Stomach (tissue), 9 donors: ENCODE measurements around the gene S100A2. TPM values are rescaled to one million over a fixed set of nuclear protein-coding genes. Genes with fewer than 3 reads are reported as not detected.
"Not testable (repeated sequence)": the region's sequence is repeated elsewhere in the genome, so short reads cannot be mapped to it uniquely, and the experiment has no call there.

ENCODE experiments used
- DNase-seq, 2 donors: peaks; one replicate each; pipeline versions ENCODE4 v3.0.0 to v3.0.0-alpha.2; 2013 to 2019
- H3K27ac ChIP-seq, 5 donors: fragments of 200-600 bp in 4 of 5; sonication (generic) in 4 of 5; one replicate each; pipeline ENCODE4 v1.5.1; 2013 to 2019; ENCODE audit warnings: mild to moderate bottlenecking in 1 of 5, moderate library complexity in 1 of 5
- H3K27me3 ChIP-seq, 3 donors: fragments of 200-600 bp; sonication (generic); one replicate each; pipeline ENCODE4 v1.5.1; 2017 to 2019; ENCODE audit warnings: mixed run types in 1 of 3
- H3K36me3 ChIP-seq, 4 donors: fragments of 200-600 bp; sonication (generic); 1 replicate in 3 of 4; 2 replicates in 1 of 4; pipeline ENCODE4 v1.5.1; 2016 to 2019
- H3K4me1 ChIP-seq, 4 donors: fragments of 200-600 bp; sonication (generic); one replicate each; pipeline ENCODE4 v1.5.1; 2016 to 2019
- H3K4me3 ChIP-seq, 4 donors: fragments of 200-600 bp; sonication (generic) in 3 of 4; one replicate each; pipeline ENCODE4 v1.5.1; 2016 to 2019; ENCODE audit warnings: mild to moderate bottlenecking in 1 of 4
- H3K9me3 ChIP-seq, 4 donors: fragments of 200-600 bp; sonication (generic); one replicate each; pipeline ENCODE4 v1.5.1; 2016 to 2019
- EP300 ChIP-seq: sonication (generic); formaldehyde crosslinking; IDR thresholded peaks from one replicate; pipeline ENCODE4 v1.6.1; 2017; ENCODE audit warnings: antibody characterized with exemption
- POLR2A ChIP-seq, 4 donors: fragments of 450-650 bp; IDR thresholded peaks; one replicate each; pipeline ENCODE4 v1.6.1; 2016; ENCODE audit warnings: antibody characterized with exemption in 4 of 4, control low read depth in 2 of 4, mild to moderate bottlenecking in 1 of 4, moderate library complexity in 1 of 4
- POLR2AphosphoS5 ChIP-seq, 3 donors: sonication (generic); formaldehyde crosslinking; IDR thresholded peaks; one replicate each; pipeline ENCODE4 v1.6.1; 2016; ENCODE audit warnings: antibody characterized with exemption in 3 of 3
- WGBS, 5 donors: extraction: QIAGEN DNeasy Blood & Tissue Kit in 3 of 5; methylation state at CpG; one replicate each; pipeline versions ENCODE4 v1.1.5 to v1.1.7; 2013 to 2018; 5-methylcytosine and 5-hydroxymethylcytosine counted together
- intact Hi-C: fragments of 100-400 bp; cut with DNase I; formaldehyde crosslinking; loops from one replicate; pipeline ENCODE4 v1.15.1; 2023; ENCODE audit warnings: low total_unique reads
- polyA plus RNA-seq, 3 donors: library from polyadenylated mRNA; stranded (reverse); fragments of 200-250 nt; gene quantifications; one replicate each; pipeline ENCODE4 v1.2.3, GENCODE V29; 2013
- total RNA-seq, 5 donors: library from RNA; depleted of rRNA; stranded (reverse); fragments of >200 nt; gene quantifications; one replicate each; pipeline versions ENCODE4 v1.1.0 to v1.2.3, GENCODE V29; 2014 to 2016
- TF ChIP-seq, protein P1 (sequence below), 7 experiments: fragments of 450-650 bp in 4 of 7; fragments of 200-600 bp in 3 of 7; sonication (generic) in 3 of 7; IDR thresholded peaks; one replicate each; pipeline ENCODE4 v1.5.1; 2016 to 2019; ENCODE audit warnings: antibody characterized with exemption in 7 of 7, control low read depth in 2 of 7, mild to moderate bottlenecking in 1 of 7
- donor health status: healthy with polysubstance abuse.
- donor health status: Bipolar disorder and iron deficiency.
- donor health status: healthy.

S100A2 gene
- total and polyA plus RNA-seq, 8 donors: 2.2 to 1,809 (median 8.3) TPM; not detected in 3

DNA sequence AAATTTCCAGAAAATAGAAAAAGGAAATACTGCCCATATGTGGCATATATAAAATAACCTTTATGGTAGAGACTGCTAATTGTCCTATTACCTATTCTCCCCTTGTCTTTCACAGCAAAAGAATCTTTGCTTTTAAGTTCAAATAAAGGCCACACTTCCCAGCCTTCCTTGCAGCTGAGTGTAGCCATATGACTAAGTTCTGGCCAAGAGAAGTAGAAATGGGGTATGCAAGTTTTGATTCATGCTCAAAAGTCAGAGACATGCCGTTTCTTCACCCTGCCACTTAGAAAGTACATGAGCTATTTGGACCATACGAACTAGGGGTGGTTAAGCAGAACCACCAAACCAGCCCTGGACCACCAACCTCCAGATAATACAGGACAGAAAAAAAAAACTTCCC lies 18.3 kb upstream of the S100A2 start:
- Histone ChIP-seq H3K4me3 (no peak overlapping the region), H3K4me1 (no peaks in the 10 kb centered on the region), H3K27ac (no peak overlapping the region), H3K9me3 (no peaks in the 10 kb centered on the region), H3K27me3 (no peaks in the 10 kb centered on the region), H3K36me3 (no peaks in the 10 kb centered on the region)
- WGBS, 5 donors: 77 to 91% (median 79%) methylated on average over 2 of the region's 2 CpGs
- TF ChIP-seq, protein P1, sequence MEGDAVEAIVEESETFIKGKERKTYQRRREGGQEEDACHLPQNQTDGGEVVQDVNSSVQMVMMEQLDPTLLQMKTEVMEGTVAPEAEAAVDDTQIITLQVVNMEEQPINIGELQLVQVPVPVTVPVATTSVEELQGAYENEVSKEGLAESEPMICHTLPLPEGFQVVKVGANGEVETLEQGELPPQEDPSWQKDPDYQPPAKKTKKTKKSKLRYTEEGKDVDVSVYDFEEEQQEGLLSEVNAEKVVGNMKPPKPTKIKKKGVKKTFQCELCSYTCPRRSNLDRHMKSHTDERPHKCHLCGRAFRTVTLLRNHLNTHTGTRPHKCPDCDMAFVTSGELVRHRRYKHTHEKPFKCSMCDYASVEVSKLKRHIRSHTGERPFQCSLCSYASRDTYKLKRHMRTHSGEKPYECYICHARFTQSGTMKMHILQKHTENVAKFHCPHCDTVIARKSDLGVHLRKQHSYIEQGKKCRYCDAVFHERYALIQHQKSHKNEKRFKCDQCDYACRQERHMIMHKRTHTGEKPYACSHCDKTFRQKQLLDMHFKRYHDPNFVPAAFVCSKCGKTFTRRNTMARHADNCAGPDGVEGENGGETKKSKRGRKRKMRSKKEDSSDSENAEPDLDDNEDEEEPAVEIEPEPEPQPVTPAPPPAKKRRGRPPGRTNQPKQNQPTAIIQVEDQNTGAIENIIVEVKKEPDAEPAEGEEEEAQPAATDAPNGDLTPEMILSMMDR (IDR thresholded peaks at IDR 0.05): no peak
- DNase-seq: no peak
- intact Hi-C loops: no loop called here

DNA sequence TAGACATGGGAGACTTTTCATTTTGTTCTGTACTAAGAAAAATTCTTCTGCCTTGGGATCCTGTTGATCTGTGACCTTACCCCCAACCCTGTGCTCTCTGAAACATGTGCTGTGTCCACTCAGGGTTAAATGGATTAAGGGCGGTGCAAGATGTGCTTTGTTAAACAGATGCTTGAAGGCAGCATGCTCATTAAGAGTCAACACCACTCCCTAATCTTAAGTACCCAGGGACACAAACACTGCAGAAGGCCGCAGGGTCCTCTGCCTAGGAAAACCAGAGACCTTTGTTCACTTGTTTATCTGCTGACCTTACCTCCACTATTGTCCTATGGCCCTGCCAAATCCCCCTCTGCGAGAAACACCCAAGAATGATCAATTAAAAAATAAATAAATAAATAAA lies 17.9 kb upstream of the S100A2 start:
- H3K27me3 ChIP-seq, H3K36me3 ChIP-seq, H3K4me3 ChIP-seq, DNase-seq, H3K9me3 ChIP-seq, H3K4me1 ChIP-seq, H3K27ac ChIP-seq, intact Hi-C loops: not testable (repeated sequence)
- 63 to 81% (median 76%) methylated on average over 2 to 3 of the region's 3 CpGs for WGBS, 5 donors

DNA sequence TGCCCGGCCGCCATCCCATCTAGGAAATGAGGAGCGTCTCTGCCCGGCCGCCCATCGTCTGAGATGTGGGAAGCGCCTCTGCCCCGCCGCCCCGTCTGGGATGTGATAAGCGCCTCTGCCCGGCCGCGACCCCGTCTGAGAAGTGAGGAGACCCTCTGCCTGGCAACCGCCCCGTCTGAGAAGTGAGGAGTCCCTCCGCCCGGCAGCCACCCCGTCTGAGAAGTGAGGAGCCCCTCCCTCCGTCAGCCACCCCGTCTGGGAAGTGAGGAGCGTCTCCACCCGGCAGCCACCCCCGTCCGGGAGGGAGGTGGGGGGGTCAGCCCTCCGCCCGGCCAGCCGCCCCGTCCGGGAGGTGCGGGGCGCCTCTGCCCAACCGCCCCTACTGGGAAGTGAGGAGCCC lies 17.2 kb upstream of the S100A2 start:
- H3K4me3 ChIP-seq, H3K9me3 ChIP-seq, H3K27ac ChIP-seq, DNase-seq, H3K27me3 ChIP-seq, H3K36me3 ChIP-seq, intact Hi-C loops, H3K4me1 ChIP-seq: not testable (repeated sequence)
- WGBS, 5 donors: 94 to 98% (median 95%) methylated on average over 16 to 32 of the region's 34 CpGs

DNA sequence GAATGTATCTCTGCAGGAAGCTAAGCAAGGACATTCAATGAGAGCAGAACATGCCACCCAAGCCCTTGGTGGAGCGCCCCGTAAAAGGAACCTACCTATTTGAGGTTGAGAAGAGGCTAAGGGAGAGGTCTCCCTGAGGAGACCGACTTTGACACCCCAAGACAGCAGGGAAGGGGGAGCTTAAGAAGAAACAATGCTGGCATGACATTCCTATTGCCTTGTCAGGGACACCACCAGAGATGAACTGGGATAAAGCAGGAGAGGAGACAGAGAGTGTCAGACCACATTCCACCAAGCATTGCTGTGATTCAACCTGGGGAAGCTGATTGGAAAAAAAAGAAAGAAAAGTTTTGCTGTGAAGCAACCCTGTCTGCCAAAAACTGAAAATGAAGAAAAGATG lies 13.3 kb upstream of the S100A2 start:
- TF ChIP-seq POLR2A (IDR thresholded peaks at IDR 0.05) (no peak), POLR2AphosphoS5 (IDR thresholded peaks at IDR 0.05) (no peak), EP300 (no peak)
- TF ChIP-seq, protein P1 (IDR thresholded peaks at IDR 0.05): no peak
- Histone ChIP-seq H3K9me3 (no peaks in the 10 kb centered on the region), H3K27me3 (no peaks in the 10 kb centered on the region), H3K27ac (no peak overlapping the region), H3K4me1 (peaks cover 0 to 10% (median 0%) of the 10 kb centered on the region in 4 donors), H3K4me3 (no peak overlapping the region), H3K36me3 (no peaks in the 10 kb centered on the region)
- 80 to 88% (median 84%) methylated on average over 3 of the region's 3 CpGs for WGBS, 5 donors
- intact Hi-C loops: no loop called here
- no peak for DNase-seq

DNA sequence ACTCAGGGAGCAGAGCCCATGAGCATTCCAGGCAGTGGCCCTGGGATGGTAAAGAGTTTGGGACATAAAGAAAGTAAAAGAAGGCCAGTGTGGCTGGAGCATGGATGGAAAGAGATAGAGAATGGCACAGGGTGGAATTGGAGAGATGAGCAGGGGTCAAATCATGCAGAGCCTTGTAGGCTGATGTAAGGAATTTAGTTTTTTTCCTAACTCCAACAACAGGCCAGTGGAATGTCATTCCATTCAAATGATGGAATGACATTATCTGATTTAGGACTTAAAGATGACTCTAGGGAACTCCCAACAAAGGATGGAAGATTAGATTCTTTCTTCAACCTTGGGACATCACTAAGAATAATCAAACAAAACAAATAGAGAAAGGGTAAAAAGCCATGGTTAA lies 12.8 kb upstream of the S100A2 start:
- Histone ChIP-seq H3K9me3 (no peaks in the 10 kb centered on the region), H3K27me3 (no peaks in the 10 kb centered on the region), H3K4me1 (peaks cover 0 to 15% (median under 1%) of the 10 kb centered on the region in 4 donors), H3K4me3 (no peak overlapping the region), H3K27ac (no peak overlapping the region), H3K36me3 (no peaks in the 10 kb centered on the region)
- DNase-seq: no peak
- intact Hi-C loops: no loop called here
- no peak for TF ChIP-seq POLR2A (IDR thresholded peaks at IDR 0.05)
- TF ChIP-seq EP300: no peak
- TF ChIP-seq POLR2AphosphoS5 (IDR thresholded peaks at IDR 0.05): no peak
- TF ChIP-seq, protein P1 (IDR thresholded peaks at IDR 0.05): no peak

DNA sequence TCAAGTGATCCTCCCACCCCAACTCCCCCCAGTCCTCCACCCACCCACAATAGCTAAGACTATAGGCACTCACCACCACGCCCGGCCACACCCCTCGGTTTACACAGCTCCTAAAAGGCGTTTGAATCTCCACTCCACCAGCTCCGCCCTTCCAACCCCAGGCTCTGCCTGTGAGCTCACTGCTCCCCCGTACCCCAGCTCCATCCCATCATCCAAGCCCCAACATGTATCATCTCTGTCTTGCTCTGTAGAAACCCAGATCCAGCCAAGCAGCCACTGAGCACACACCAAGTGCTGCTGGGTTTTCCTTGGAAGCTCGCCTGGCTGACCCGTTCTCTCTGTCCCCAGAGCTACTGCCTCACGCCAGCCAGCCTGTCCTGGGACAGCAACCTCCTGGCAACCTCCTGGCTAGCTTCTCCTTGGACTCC lies 12.0 kb upstream of the S100A2 start:
- intact Hi-C loops: no loop called here
- peak; percentile 33 to 49 for DNase-seq
- 21 to 40% (median 33%) methylated on average over 9 of the region's 9 CpGs for WGBS, 5 donors

More for the DNA sequence above, 12.0 kb upstream of the S100A2 start:
- TF ChIP-seq EP300 (no peak), POLR2A (IDR thresholded peaks at IDR 0.05) (no peak), POLR2AphosphoS5 (IDR thresholded peaks at IDR 0.05) (no peak)
- TF ChIP-seq, protein P1 (IDR thresholded peaks at IDR 0.05): no peak
- Histone ChIP-seq H3K4me1 (peaks cover 1 to 23% (median 9%) of the 10 kb centered on the region in 4 donors), H3K9me3 (no peaks in the 10 kb centered on the region), H3K36me3 (no peaks in the 10 kb centered on the region), H3K27ac (no peak overlapping the region), H3K27me3 (no peaks in the 10 kb centered on the region), H3K4me3 (no peak overlapping the region)
